Measurements from ENCODE around the gene STX4. TPM values are rescaled to one million over a fixed set of nuclear protein-coding genes. Genes with fewer than 3 reads are reported as not detected.

The STX4 gene
- total RNA-seq, 1 experiment from 2014 or later, result 65.2 TPM

DNA sequence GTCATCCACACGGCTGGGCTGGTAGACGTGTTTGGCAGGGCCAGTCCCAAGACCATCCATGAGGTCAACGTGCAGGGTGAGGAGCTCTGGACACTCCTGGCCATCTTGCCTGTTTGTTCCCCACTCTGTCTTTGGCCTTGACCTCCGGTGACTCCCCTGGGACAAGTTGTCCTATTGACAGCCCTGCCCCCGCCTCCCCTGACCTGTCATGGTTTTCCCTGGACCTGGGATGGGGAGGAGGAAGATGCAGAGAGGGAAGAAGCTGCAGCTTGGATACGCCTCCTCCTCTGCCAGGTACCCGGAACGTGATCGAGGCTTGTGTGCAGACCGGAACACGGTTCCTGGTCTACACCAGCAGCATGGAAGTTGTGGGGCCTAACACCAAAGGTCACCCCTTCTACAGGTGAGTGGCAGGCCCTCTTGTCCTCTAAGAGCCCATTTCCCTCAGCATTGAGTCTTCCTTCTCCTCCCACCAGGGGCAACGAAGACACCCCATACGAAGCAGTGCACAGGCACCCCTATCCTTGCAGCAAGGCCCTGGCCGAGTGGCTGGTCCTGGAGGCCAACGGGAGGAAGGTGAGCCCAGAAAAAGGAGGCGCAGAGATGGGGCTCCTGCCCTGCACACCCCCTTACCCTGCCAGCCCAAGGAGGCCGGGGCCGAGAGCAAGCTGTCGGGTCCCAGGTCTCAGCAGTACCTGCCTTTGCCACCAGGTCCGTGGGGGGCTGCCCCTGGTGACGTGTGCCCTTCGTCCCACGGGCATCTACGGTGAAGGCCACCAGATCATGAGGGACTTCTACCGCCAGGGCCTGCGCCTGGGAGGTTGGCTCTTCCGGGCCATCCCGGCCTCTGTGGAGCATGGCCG is 47.0 kb upstream of the STX4 start:
- CTCF ChIA-PET, result interaction anchor here (0.6 kb wide), 1 partner anchor 8 kb away, joined by 3 read pairs; no protein-coding TSS in a partner anchor

DNA sequence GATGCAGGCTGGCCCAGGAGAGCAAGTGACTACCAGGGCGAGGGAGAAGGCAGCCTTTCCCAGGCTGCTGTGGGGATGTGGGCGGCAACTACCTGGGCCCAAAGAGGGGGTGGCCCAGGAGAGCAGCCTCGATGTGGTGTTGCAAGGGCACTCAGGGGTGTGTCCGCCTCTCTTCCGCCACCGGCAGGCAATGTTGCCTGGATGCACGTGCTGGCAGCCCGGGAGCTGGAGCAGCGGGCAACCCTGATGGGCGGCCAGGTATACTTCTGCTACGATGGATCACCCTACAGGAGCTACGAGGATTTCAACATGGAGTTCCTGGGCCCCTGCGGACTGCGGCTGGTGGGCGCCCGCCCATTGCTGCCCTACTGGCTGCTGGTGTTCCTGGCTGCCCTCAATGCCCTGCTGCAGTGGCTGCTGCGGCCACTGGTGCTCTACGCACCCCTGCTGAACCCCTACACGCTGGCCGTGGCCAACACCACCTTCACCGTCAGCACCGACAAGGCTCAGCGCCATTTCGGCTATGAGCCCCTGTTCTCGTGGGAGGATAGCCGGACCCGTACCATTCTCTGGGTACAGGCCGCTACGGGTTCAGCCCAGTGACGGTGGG is 45.7 kb upstream of the STX4 start:
- CTCF ChIA-PET, result no interaction called here
- BruUV-seq (replicated peaks), result no TSS peak
- Histone ChIP-seq H3K27ac (ENCODE audit: low read length) (no peak overlapping the region), H3K9me3 (ENCODE audit: control insufficient read depth, insufficient read depth, low read depth, low read length) (no peaks in the 10 kb centered on the region), H3K4me3 (ENCODE audit: low read depth in 2 of 2, low read length in 2 of 2) (no peak overlapping the region), H3K4me1 (ENCODE audit: control insufficient read depth, insufficient read depth, low read length) (peaks cover 9% of the 10 kb centered on the region), H3K27me3 (ENCODE audit: control insufficient read depth, insufficient read depth, low read length) (no peaks in the 10 kb centered on the region), H3K36me3 (ENCODE audit: control insufficient read depth, insufficient read depth, low read length) (no peaks in the 10 kb centered on the region)
- ATAC-seq (no peak), DNase-seq (ENCODE audit: low read depth, low spot score) (no peak)
- TF ChIP-seq, protein P1, sequence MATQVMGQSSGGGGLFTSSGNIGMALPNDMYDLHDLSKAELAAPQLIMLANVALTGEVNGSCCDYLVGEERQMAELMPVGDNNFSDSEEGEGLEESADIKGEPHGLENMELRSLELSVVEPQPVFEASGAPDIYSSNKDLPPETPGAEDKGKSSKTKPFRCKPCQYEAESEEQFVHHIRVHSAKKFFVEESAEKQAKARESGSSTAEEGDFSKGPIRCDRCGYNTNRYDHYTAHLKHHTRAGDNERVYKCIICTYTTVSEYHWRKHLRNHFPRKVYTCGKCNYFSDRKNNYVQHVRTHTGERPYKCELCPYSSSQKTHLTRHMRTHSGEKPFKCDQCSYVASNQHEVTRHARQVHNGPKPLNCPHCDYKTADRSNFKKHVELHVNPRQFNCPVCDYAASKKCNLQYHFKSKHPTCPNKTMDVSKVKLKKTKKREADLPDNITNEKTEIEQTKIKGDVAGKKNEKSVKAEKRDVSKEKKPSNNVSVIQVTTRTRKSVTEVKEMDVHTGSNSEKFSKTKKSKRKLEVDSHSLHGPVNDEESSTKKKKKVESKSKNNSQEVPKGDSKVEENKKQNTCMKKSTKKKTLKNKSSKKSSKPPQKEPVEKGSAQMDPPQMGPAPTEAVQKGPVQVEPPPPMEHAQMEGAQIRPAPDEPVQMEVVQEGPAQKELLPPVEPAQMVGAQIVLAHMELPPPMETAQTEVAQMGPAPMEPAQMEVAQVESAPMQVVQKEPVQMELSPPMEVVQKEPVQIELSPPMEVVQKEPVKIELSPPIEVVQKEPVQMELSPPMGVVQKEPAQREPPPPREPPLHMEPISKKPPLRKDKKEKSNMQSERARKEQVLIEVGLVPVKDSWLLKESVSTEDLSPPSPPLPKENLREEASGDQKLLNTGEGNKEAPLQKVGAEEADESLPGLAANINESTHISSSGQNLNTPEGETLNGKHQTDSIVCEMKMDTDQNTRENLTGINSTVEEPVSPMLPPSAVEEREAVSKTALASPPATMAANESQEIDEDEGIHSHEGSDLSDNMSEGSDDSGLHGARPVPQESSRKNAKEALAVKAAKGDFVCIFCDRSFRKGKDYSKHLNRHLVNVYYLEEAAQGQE (IDR thresholded peaks at IDR 0.05; ENCODE audit: insufficient read depth in 1 of 2, low read depth in 2 of 2, low read length in 1 of 2), result no peak
- no peak for TF ChIP-seq TCF7L2 (IDR thresholded peaks at IDR 0.05; ENCODE audit: low read depth, low read length)
- no peak for TF ChIP-seq SIN3A (IDR thresholded peaks at IDR 0.05; ENCODE audit: borderline replicate concordance, insufficient read depth, low read depth, low read length)
- TF ChIP-seq CTCF (IDR thresholded peaks at IDR 0.05), result no peak
- no peak for TF ChIP-seq POLR2AphosphoS5 (IDR thresholded peaks at IDR 0.05; ENCODE audit: low read depth, low read length)
- in situ Hi-C loops (cut with HindIII; ENCODE audit: low pct_unique_long_range_greater_than_20kb, low sequenced_read_pairs), result no loop called here
- POLR2A ChIA-PET, result no interaction called here
- intact Hi-C loops (cut with micrococcal nuclease; ENCODE audit: unreplicated experiment), result loop anchor here (5.0 kb wide), 1 partner anchor 110 kb away; no protein-coding TSS in a partner anchor

More for the DNA sequence above, 47.0 kb upstream of the STX4 start:
- TF ChIP-seq POLR2AphosphoS5 (IDR thresholded peaks at IDR 0.05; ENCODE audit: low read depth, low read length), result no peak
- no peak for TF ChIP-seq TCF7L2 (IDR thresholded peaks at IDR 0.05; ENCODE audit: low read depth, low read length)
- TF ChIP-seq CTCF (IDR thresholded peaks at IDR 0.05), result no peak
- TF ChIP-seq, protein P1 (IDR thresholded peaks at IDR 0.05; ENCODE audit: insufficient read depth in 1 of 2, low read depth in 2 of 2, low read length in 1 of 2), result no peak
- TF ChIP-seq SIN3A (IDR thresholded peaks at IDR 0.05; ENCODE audit: borderline replicate concordance, insufficient read depth, low read depth, low read length), result no peak
- POLR2A ChIA-PET, result no interaction called here
- in situ Hi-C loops (cut with HindIII; ENCODE audit: low pct_unique_long_range_greater_than_20kb, low sequenced_read_pairs), result no loop called here
- no peak overlapping the region for H3K27ac ChIP-seq (ENCODE audit: low read length)
- no peak for DNase-seq (ENCODE audit: low read depth, low spot score)
- H3K4me1 ChIP-seq (ENCODE audit: control insufficient read depth, insufficient read depth, low read length), result peaks cover 9% of the 10 kb centered on the region
- intact Hi-C loops (cut with micrococcal nuclease; ENCODE audit: unreplicated experiment), result loop anchor here (5.0 kb wide), 1 partner anchor 111 kb away; no protein-coding TSS in a partner anchor
- no peak for ATAC-seq
- H3K36me3 ChIP-seq (ENCODE audit: control insufficient read depth, insufficient read depth, low read length), result no peaks in the 10 kb centered on the region
- H3K4me3 ChIP-seq (ENCODE audit: low read depth in 2 of 2, low read length in 2 of 2), result no peak overlapping the region
- H3K27me3 ChIP-seq (ENCODE audit: control insufficient read depth, insufficient read depth, low read length), result no peaks in the 10 kb centered on the region
- no TSS peak for BruUV-seq (replicated peaks)
- H3K9me3 ChIP-seq (ENCODE audit: control insufficient read depth, insufficient read depth, low read depth, low read length), result no peaks in the 10 kb centered on the region

All from Panc1 (cell line).